Measurements from ENCODE around the gene CEP76. TPM values are rescaled to one million over a fixed set of nuclear protein-coding genes. Genes with fewer than 3 reads are reported as not detected.

The CEP76 gene, protein sequence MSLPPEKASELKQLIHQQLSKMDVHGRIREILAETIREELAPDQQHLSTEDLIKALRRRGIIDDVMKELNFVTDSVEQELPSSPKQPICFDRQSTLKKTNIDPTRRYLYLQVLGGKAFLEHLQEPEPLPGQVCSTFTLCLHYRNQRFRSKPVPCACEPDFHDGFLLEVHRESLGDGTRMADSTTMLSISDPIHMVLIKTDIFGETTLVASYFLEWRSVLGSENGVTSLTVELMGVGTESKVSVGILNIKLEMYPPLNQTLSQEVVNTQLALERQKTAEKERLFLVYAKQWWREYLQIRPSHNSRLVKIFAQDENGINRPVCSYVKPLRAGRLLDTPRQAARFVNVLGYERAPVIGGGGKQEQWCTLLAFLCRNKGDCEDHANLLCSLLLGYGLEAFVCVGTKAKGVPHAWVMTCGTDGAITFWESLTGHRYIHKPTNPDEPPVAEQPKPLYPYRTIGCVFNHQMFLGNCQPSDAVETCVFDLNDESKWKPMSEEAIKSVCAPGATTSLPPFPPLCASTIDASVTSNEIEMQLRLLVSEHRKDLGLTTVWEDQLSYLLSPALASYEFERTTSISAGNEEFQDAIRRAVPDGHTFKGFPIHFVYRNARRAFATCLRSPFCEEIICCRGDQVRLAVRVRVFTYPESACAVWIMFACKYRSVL
- total RNA-seq (1 to 10 TPM; 5.8 to 9.1 (median 8.1) TPM), polyA plus RNA-seq (1 to 10 TPM; 2.4 to 4.9 (median 4.0) TPM)

DNA sequence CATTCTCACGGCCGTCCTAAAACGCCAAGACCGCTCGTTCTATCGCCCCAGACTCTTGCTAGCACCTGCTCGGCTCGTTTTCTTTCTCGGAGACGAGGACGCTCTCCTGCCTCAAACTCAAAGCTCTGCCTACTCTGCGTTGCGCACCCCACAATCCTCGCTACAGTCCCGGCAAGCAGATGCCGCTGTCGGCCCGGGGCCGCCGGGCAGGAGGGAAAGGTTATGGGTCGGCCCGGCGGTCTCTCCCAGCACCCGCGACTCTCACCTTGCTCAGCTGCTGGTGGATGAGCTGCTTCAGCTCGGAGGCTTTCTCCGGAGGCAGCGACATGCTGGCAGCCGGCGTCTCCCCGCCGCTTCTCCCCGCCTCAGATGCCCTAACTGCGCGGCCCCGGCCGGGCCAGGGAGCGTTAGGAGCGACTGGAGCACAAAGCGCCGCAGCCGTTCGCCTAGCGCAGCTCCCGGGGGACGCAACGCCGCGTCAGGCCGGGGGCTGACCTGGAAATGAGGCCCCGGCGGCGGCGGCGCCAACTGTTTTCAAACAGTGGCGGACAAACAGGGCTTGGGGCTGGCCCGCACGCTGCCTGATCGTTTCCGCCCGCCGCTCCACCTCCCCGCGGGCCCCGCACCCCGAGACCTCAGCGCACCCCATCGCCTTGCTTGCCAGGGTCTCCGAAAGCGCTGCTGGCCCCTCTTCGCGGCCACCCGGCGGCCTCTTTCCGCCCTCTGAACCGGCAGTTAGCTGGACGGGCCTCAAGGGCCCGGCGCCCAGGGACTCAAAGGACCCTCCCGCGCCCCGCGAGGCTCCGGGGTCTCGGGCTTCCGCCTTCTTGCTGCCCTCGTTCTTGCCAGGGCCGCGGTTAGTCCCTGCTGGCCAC lies at the start of gene CEP76, which contains the start of gene PSMG2:
CEP76 (minus strand) TSS at position 503 of the 875 bp plus-strand sequence; CDS start at position 328, 175 bp downstream.
PSMG2 (plus strand) TSS at position 822 of the 875 bp plus-strand sequence. CDS start 66 bp downstream, outside the sequence.
- WGBS, 2 donors: 0% methylated on average over 89 of the region's 89 CpGs
- peak; percentile 93 for DNase-seq
- H3K9me3 ChIP-seq: no peaks in the 10 kb centered on the region
- H3K36me3 ChIP-seq: peaks cover 0 to 27% (median 5%) of the 10 kb centered on the region in 4 donors
- H3K27ac ChIP-seq: peak within 1 kb of the TSS; percentile 90 to 95 (median 94)
- no peaks in the 10 kb centered on the region for H3K27me3 ChIP-seq
- TF ChIP-seq, protein P1, sequence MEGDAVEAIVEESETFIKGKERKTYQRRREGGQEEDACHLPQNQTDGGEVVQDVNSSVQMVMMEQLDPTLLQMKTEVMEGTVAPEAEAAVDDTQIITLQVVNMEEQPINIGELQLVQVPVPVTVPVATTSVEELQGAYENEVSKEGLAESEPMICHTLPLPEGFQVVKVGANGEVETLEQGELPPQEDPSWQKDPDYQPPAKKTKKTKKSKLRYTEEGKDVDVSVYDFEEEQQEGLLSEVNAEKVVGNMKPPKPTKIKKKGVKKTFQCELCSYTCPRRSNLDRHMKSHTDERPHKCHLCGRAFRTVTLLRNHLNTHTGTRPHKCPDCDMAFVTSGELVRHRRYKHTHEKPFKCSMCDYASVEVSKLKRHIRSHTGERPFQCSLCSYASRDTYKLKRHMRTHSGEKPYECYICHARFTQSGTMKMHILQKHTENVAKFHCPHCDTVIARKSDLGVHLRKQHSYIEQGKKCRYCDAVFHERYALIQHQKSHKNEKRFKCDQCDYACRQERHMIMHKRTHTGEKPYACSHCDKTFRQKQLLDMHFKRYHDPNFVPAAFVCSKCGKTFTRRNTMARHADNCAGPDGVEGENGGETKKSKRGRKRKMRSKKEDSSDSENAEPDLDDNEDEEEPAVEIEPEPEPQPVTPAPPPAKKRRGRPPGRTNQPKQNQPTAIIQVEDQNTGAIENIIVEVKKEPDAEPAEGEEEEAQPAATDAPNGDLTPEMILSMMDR (IDR thresholded peaks at IDR 0.05): no peak
- TF ChIP-seq POLR2AphosphoS5 (IDR thresholded peaks at IDR 0.05) (peak; percentile 63 to 92 (median 88)), EP300 (IDR thresholded peaks at IDR 0.05) (no peak), POLR2A (IDR thresholded peaks at IDR 0.05) (peak; percentile 70 to 79)
- H3K4me1 ChIP-seq: peaks cover 0 to 34% (median 27%) of the 10 kb centered on the region in 4 donors
- peak within 1 kb of the TSS; percentile 68 to 92 (median 88) for H3K4me3 ChIP-seq
- intact Hi-C loops (cut with DNase I): loop anchor here (5.0 kb wide), 3 partner anchors 180 to 1025 kb away; partner anchors contain the start of genes CHMP1B, FAM210A, PTPN2 and RNMT

DNA sequence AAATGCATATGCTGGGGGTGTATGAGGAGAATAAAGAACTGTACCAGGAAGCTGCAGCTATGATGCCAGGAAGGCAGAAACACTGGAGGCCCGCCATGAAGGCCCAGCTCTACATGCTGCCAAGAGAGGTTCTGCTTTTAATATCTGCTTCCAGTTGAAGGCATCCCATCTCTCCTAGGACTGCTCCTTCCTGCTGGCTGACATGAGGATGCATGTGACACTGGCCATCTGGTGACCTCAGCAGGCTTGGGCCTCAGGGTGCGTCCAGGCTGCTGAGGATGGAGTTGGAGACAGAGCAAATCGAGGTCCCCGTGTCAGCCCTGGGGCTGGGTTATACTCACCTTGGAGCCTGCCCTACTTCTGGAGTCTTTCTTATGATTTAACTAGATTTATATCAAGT lies 49.4 kb upstream of the CEP76 start:
- intact Hi-C loops (cut with DNase I): no loop called here
- no peaks in the 10 kb centered on the region for H3K36me3 ChIP-seq
- H3K27me3 ChIP-seq: no peaks in the 10 kb centered on the region
- no peak overlapping the region for H3K4me3 ChIP-seq
- no peaks in the 10 kb centered on the region for H3K9me3 ChIP-seq
- no peaks in the 10 kb centered on the region for H3K4me1 ChIP-seq
- TF ChIP-seq POLR2AphosphoS5 (IDR thresholded peaks at IDR 0.05): no peak
- no peak for TF ChIP-seq POLR2A (IDR thresholded peaks at IDR 0.05)
- TF ChIP-seq, protein P1 (IDR thresholded peaks at IDR 0.05): no peak
- no peak for DNase-seq
- 75 to 88% methylated on average over 4 of the region's 4 CpGs for WGBS, 2 donors
- H3K27ac ChIP-seq: no peak overlapping the region

DNA sequence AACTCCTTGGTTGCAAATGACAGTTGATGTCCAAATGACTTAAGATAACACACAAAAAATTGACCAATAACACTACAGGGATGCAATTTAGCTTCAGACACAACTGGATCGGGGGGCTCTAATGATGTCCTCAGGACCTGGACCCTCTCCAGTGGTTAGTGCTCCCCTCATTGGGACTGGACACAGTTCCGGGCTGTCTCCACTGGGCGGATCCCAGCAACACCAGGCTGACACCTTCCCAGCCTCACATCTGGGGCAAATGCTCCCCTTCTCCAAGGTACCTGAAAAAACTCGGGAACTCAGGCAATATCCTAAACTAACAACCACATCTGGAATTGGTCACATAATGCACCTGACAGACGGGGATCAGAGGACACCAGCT lies 49.0 kb upstream of the CEP76 start:
- H3K4me3 ChIP-seq: no peak overlapping the region
- no peaks in the 10 kb centered on the region for H3K4me1 ChIP-seq
- no peaks in the 10 kb centered on the region for H3K36me3 ChIP-seq
- H3K9me3 ChIP-seq: no peaks in the 10 kb centered on the region
- H3K27ac ChIP-seq: no peak overlapping the region
- intact Hi-C loops (cut with DNase I): no loop called here
- TF ChIP-seq, protein P1 (IDR thresholded peaks at IDR 0.05): no peak
- TF ChIP-seq EP300 (IDR thresholded peaks at IDR 0.05): no peak
- no peak for TF ChIP-seq POLR2A (IDR thresholded peaks at IDR 0.05)
- TF ChIP-seq POLR2AphosphoS5 (IDR thresholded peaks at IDR 0.05): no peak
- H3K27me3 ChIP-seq: no peaks in the 10 kb centered on the region
- no peak for DNase-seq
- 87 to 91% methylated on average over 5 of the region's 5 CpGs for WGBS, 2 donors

DNA sequence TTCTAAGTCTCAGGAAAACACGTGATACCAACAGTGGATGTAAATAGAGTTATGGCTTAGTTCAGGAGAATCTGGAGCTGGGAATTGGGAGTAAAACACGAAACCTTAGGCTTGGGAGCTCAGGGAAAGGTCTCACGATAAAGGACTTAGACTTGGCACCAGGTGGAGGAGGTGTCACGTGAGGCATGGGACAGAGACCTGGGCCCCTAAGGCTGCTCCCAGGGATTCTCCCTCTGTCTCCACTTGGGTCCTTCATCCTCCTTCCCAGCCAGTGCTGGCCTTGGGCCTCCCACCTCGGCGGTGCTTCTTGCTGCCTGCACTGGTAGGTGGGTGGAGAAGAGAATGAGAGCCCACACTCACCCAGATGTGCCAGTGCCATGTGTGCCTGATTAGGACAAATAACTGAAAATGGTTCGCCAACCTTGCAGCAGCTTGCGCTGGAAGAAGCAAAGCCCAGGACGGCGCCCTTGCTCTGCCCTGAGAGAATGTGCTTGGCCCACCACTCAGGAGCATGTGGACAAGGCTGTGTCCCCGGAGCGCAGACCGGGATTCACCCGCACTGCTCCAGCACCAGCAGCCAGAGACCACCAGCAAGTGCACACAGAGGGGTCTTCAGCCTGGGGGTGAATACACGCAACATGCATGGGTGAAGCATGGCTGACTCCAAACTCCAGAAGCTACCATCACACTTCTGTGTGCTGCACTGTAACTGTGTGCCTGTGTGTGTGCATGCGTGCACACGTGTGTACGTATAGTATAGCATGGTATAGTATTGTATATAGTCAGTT lies 48.4 kb upstream of the CEP76 start:
- intact Hi-C loops (cut with DNase I): no loop called here
- Histone ChIP-seq H3K4me3 (no peak overlapping the region), H3K27me3 (no peaks in the 10 kb centered on the region), H3K27ac (no peak overlapping the region), H3K9me3 (no peaks in the 10 kb centered on the region), H3K4me1 (no peaks in the 10 kb centered on the region), H3K36me3 (no peaks in the 10 kb centered on the region)
- no peak for DNase-seq
- WGBS, 2 donors: 93 to 95% methylated on average over 18 of the region's 18 CpGs
- TF ChIP-seq POLR2AphosphoS5 (IDR thresholded peaks at IDR 0.05): no peak
- no peak for TF ChIP-seq EP300 (IDR thresholded peaks at IDR 0.05)
- no peak for TF ChIP-seq POLR2A (IDR thresholded peaks at IDR 0.05)
- TF ChIP-seq, protein P1 (IDR thresholded peaks at IDR 0.05): no peak

All from sigmoid colon (tissue), 7 donors.